Measurements from ENCODE around the gene CNP.
A peak's percentile ranks its signal among the peaks of the same experiment; 100 is the strongest.

CNP gene

GRCh38 chr17:41959336-41960095 is 7.1 kb upstream of the CNP start:
- Histone ChIP-seq H3K36me3 (ENCODE audit: control insufficient read depth in 1 of 2, insufficient read depth in 2 of 2, low read length in 2 of 2) (no peaks in the 10 kb centered on the region), H3K9ac (ENCODE audit: low read depth in 1 of 2, low read length in 2 of 2) (no peak overlapping the region), H3K4me1 (ENCODE audit: control insufficient read depth in 1 of 2, insufficient read depth in 2 of 2, low read length in 2 of 2) (peaks cover 6 to 12% of the 10 kb centered on the region in 2 donors), H3K27ac (ENCODE audit: low read depth, low read length) (no peak overlapping the region), H3K4me3 (ENCODE audit: low read depth in 1 of 2, low read length in 2 of 2) (no peak overlapping the region), H3K27me3 (ENCODE audit: control insufficient read depth in 1 of 2, insufficient read depth in 2 of 2, low read length in 2 of 2) (no peaks in the 10 kb centered on the region), H3K9me3 (ENCODE audit: control insufficient read depth in 1 of 2, low read length in 2 of 2) (no peaks in the 10 kb centered on the region)

- Histone ChIP-seq H3K36me3 (ENCODE audit: control insufficient read depth in 1 of 2, insufficient read depth in 2 of 2, low read length in 2 of 2) (no peaks in the 10 kb centered on the region), H3K9me3 (ENCODE audit: control insufficient read depth in 1 of 2, low read length in 2 of 2) (no peaks in the 10 kb centered on the region), H3K4me3 (ENCODE audit: low read depth in 1 of 2, low read length in 2 of 2) (no peak overlapping the region), H3K27ac (ENCODE audit: low read depth, low read length) (no peak overlapping the region), H3K4me1 (ENCODE audit: control insufficient read depth in 1 of 2, insufficient read depth in 2 of 2, low read length in 2 of 2) (peaks cover 10 to 25% of the 10 kb centered on the region in 2 donors), H3K27me3 (ENCODE audit: control insufficient read depth in 1 of 2, insufficient read depth in 2 of 2, low read length in 2 of 2) (no peaks in the 10 kb centered on the region), H3K9ac (ENCODE audit: low read depth in 1 of 2, low read length in 2 of 2) (no peak overlapping the region)
Observed at GRCh38 chr17:41962111-41962510, 4.5 kb upstream of the CNP start.

GRCh38 chr17:41962768-41963434 is 3.7 kb upstream of the CNP start:
- Histone ChIP-seq H3K27ac (ENCODE audit: low read depth, low read length) (no peak overlapping the region), H3K9me3 (ENCODE audit: control insufficient read depth in 1 of 2, low read length in 2 of 2) (no peaks in the 10 kb centered on the region), H3K4me3 (ENCODE audit: low read depth in 1 of 2, low read length in 2 of 2) (no peak overlapping the region), H3K9ac (ENCODE audit: low read depth in 1 of 2, low read length in 2 of 2) (no peak overlapping the region), H3K27me3 (ENCODE audit: control insufficient read depth in 1 of 2, insufficient read depth in 2 of 2, low read length in 2 of 2) (no peaks in the 10 kb centered on the region), H3K36me3 (ENCODE audit: control insufficient read depth in 1 of 2, insufficient read depth in 2 of 2, low read length in 2 of 2) (no peaks in the 10 kb centered on the region), H3K4me1 (ENCODE audit: control insufficient read depth in 1 of 2, insufficient read depth in 2 of 2, low read length in 2 of 2) (peaks cover 12 to 25% of the 10 kb centered on the region in 2 donors)

DNA sequence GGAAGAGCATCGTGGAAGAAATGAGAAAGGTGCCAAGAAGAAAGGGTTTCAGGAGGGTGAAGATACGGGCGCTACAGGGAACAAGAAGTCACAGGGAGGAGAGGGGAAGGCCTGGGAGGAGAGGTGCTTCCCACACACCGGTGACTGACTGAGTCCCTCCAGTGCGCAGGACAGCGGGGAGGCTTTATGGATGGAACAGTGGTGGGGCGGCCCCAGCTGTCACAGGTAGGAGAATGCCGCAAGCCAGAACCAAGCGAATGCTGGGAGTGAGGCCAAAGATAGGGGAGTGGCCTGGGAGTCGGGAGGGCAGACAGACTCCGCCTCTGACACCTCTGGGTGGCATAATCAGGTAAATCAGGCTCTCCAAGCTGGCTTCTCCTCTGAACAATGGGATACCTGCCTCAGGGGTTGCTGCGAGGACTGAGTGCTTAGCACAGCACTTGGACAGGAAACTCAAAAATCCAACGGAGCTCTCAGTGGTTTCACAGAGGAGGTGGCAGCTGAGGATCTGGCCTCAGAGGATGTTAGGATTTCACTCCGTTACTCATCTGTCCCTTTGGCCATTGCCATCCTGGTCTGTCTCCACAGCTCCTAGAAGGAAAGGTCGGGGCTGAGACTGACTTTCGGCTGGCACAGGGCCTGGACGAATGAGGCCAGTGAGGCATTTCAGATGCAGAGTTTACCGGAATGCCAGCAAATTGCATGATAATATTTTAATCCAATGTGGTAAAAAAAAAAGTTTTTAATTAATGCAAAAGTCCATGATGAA is 717 bp upstream of the CNP start:
- Histone ChIP-seq H3K4me1 (ENCODE audit: control insufficient read depth in 1 of 2, insufficient read depth in 2 of 2, low read length in 2 of 2) (peaks cover 14 to 28% of the 10 kb centered on the region in 2 donors), H3K36me3 (ENCODE audit: control insufficient read depth in 1 of 2, insufficient read depth in 2 of 2, low read length in 2 of 2) (peaks cover 3 to 13% of the 10 kb centered on the region in 2 donors), H3K9me3 (ENCODE audit: control insufficient read depth in 1 of 2, low read length in 2 of 2) (no peaks in the 10 kb centered on the region), H3K27me3 (ENCODE audit: control insufficient read depth in 1 of 2, insufficient read depth in 2 of 2, low read length in 2 of 2) (no peaks in the 10 kb centered on the region), H3K9ac (ENCODE audit: low read depth in 1 of 2, low read length in 2 of 2) (peak overlapping the region; percentile 66 to 75), H3K4me3 (ENCODE audit: low read depth in 1 of 2, low read length in 2 of 2) (peak overlapping the region; percentile 69 to 76), H3K27ac (ENCODE audit: low read depth, low read length) (peak overlapping the region; percentile 22)

- Histone ChIP-seq H3K27ac (ENCODE audit: low read depth, low read length) (peak overlapping the region; percentile 60), H3K4me3 (ENCODE audit: low read depth in 1 of 2, low read length in 2 of 2) (peak overlapping the region; percentile 69 to 76), H3K36me3 (ENCODE audit: control insufficient read depth in 1 of 2, insufficient read depth in 2 of 2, low read length in 2 of 2) (peaks cover 4 to 24% of the 10 kb centered on the region in 2 donors), H3K9me3 (ENCODE audit: control insufficient read depth in 1 of 2, low read length in 2 of 2) (no peaks in the 10 kb centered on the region), H3K4me1 (ENCODE audit: control insufficient read depth in 1 of 2, insufficient read depth in 2 of 2, low read length in 2 of 2) (peaks cover 14 to 29% of the 10 kb centered on the region in 2 donors), H3K27me3 (ENCODE audit: control insufficient read depth in 1 of 2, insufficient read depth in 2 of 2, low read length in 2 of 2) (no peaks in the 10 kb centered on the region), H3K9ac (ENCODE audit: low read depth in 1 of 2, low read length in 2 of 2) (peak overlapping the region; percentile 70 to 71)
Observed at GRCh38 chr17:41967141-41967920, 736 bp downstream of the CNP start.

- Histone ChIP-seq H3K9ac (ENCODE audit: low read depth in 1 of 2, low read length in 2 of 2) (peak overlapping the region in 1 of 2 donors; percentile 70), H3K9me3 (ENCODE audit: control insufficient read depth in 1 of 2, low read length in 2 of 2) (no peaks in the 10 kb centered on the region), H3K4me1 (ENCODE audit: control insufficient read depth in 1 of 2, insufficient read depth in 2 of 2, low read length in 2 of 2) (peaks cover 14 to 32% of the 10 kb centered on the region in 2 donors), H3K27me3 (ENCODE audit: control insufficient read depth in 1 of 2, insufficient read depth in 2 of 2, low read length in 2 of 2) (no peaks in the 10 kb centered on the region), H3K36me3 (ENCODE audit: control insufficient read depth in 1 of 2, insufficient read depth in 2 of 2, low read length in 2 of 2) (peaks cover 4 to 31% of the 10 kb centered on the region in 2 donors), H3K4me3 (ENCODE audit: low read depth in 1 of 2, low read length in 2 of 2) (peak overlapping the region; percentile 69 to 76), H3K27ac (ENCODE audit: low read depth, low read length) (no peak overlapping the region)
Observed at GRCh38 chr17:41967921-41968578, 1.5 kb downstream of the CNP start.

GRCh38 chr17:41968676-41969075 is 2.1 kb downstream of the CNP start:
- H3K9ac ChIP-seq (ENCODE audit: low read depth in 1 of 2, low read length in 2 of 2), result no peak overlapping the region
- H3K36me3 ChIP-seq (ENCODE audit: control insufficient read depth in 1 of 2, insufficient read depth in 2 of 2, low read length in 2 of 2), result peaks cover 4 to 37% of the 10 kb centered on the region in 2 donors
- peaks cover 14 to 39% of the 10 kb centered on the region in 2 donors for H3K4me1 ChIP-seq (ENCODE audit: control insufficient read depth in 1 of 2, insufficient read depth in 2 of 2, low read length in 2 of 2)
- H3K4me3 ChIP-seq (ENCODE audit: low read depth in 1 of 2, low read length in 2 of 2), result no peak overlapping the region
- no peaks in the 10 kb centered on the region for H3K27me3 ChIP-seq (ENCODE audit: control insufficient read depth in 1 of 2, insufficient read depth in 2 of 2, low read length in 2 of 2)
- no peak overlapping the region for H3K27ac ChIP-seq (ENCODE audit: low read depth, low read length)
- H3K9me3 ChIP-seq (ENCODE audit: control insufficient read depth in 1 of 2, low read length in 2 of 2), result no peaks in the 10 kb centered on the region

- no peak overlapping the region for H3K9ac ChIP-seq (ENCODE audit: low read depth in 1 of 2, low read length in 2 of 2)
Observed at GRCh38 chr17:41970901-41971331, 4.3 kb downstream of the CNP start.

More at GRCh38 chr17:41970901-41971331, 4.3 kb downstream of the CNP start:
- Histone ChIP-seq H3K27me3 (ENCODE audit: control insufficient read depth in 1 of 2, insufficient read depth in 2 of 2, low read length in 2 of 2) (no peaks in the 10 kb centered on the region), H3K9me3 (ENCODE audit: control insufficient read depth in 1 of 2, low read length in 2 of 2) (no peaks in the 10 kb centered on the region), H3K27ac (ENCODE audit: low read depth, low read length) (no peak overlapping the region), H3K4me3 (ENCODE audit: low read depth in 1 of 2, low read length in 2 of 2) (no peak overlapping the region), H3K4me1 (ENCODE audit: control insufficient read depth in 1 of 2, insufficient read depth in 2 of 2, low read length in 2 of 2) (peaks cover 9 to 30% of the 10 kb centered on the region in 2 donors), H3K36me3 (ENCODE audit: control insufficient read depth in 1 of 2, insufficient read depth in 2 of 2, low read length in 2 of 2) (peaks cover 13 to 59% of the 10 kb centered on the region in 2 donors)
